Gastroesophageal sphincter (tissue), 4 donors: ENCODE measurements around the gene TMEM121B. TPM values are rescaled to one million over a fixed set of nuclear protein-coding genes. Genes with fewer than 3 reads are reported as not detected.

Experiments used
- ATAC-seq: fragments of 150-250 bp; one replicate; pipeline ENCODE4 v1.9.1; 2016; ENCODE audit warnings: mild to moderate bottlenecking, moderate library complexity
- H3K27ac ChIP-seq, 4 donors: fragments of 200-600 bp; sonication (generic) in 3 of 4; 1 replicate in 3 of 4; 2 replicates in 1 of 4; pipeline ENCODE4 v1.5.1; 2016 to 2019
- H3K27me3 ChIP-seq: fragments of 200-600 bp; sonication (generic); one replicate; pipeline ENCODE4 v1.5.1; 2019
- H3K36me3 ChIP-seq, 2 donors: fragments of 200-600 bp; sonication (generic); one replicate each; pipeline ENCODE4 v1.5.1; 2019; ENCODE audit warnings: control low read depth in 1 of 2
- H3K4me1 ChIP-seq, 3 donors: fragments of 200-600 bp; sonication (generic); 1 replicate in 2 of 3; 2 replicates in 1 of 3; pipeline ENCODE4 v1.5.1; 2016 to 2019; ENCODE audit warnings: control low read depth in 2 of 3
- H3K4me3 ChIP-seq, 2 donors: fragments of 200-600 bp; sonication (generic); one replicate each; pipeline ENCODE4 v1.5.1; 2019; ENCODE audit warnings: mild to moderate bottlenecking in 1 of 2, moderate library complexity in 1 of 2
- H3K9me3 ChIP-seq, 3 donors: fragments of 200-600 bp; sonication (generic); one replicate each; pipeline ENCODE4 v1.5.1; 2017 to 2019; ENCODE audit warnings: control low read depth in 2 of 3
- EP300 ChIP-seq: sonication (generic); formaldehyde crosslinking; IDR thresholded peaks from one replicate; pipeline ENCODE4 v1.6.1; 2017; ENCODE audit warnings: antibody characterized with exemption, mild to moderate bottlenecking
- POLR2A ChIP-seq, 2 donors: fragments of 450-650 bp; IDR thresholded peaks; one replicate each; pipeline ENCODE4 v1.6.1; 2017; ENCODE audit warnings: antibody characterized with exemption in 2 of 2, mild to moderate bottlenecking in 2 of 2, moderate library complexity in 1 of 2
- POLR2AphosphoS5 ChIP-seq: sonication (generic); formaldehyde crosslinking; IDR thresholded peaks from one replicate; pipeline ENCODE4 v1.6.1; 2017; ENCODE audit warnings: antibody characterized with exemption
- WGBS, 2 donors: methylation state at CpG; one replicate each; pipeline ENCODE4 v1.1.5; 2018; ENCODE audit warnings: low coverage in 1 of 2; 5-methylcytosine and 5-hydroxymethylcytosine counted together
- total RNA-seq, 4 donors: library from RNA; depleted of rRNA; stranded (reverse); fragments of >200 nt; gene quantifications; one replicate each; pipeline ENCODE4 v1.1.0, GENCODE V29; 2016
- TF ChIP-seq, protein P1 (sequence below), 4 experiments: fragments of 200-600 bp in 2 of 4; fragments of 450-650 bp in 2 of 4; sonication (generic) in 1 of 4; IDR thresholded peaks; one replicate each; pipeline ENCODE4 v1.5.1; 2017 to 2019; ENCODE audit warnings: antibody characterized with exemption in 4 of 4, mild to moderate bottlenecking in 2 of 4, moderate library complexity in 2 of 4

TMEM121B gene
- total RNA-seq, 4 donors from 2014 or later, result 0.30 to 0.81 (median 0.54) TPM

DNA sequence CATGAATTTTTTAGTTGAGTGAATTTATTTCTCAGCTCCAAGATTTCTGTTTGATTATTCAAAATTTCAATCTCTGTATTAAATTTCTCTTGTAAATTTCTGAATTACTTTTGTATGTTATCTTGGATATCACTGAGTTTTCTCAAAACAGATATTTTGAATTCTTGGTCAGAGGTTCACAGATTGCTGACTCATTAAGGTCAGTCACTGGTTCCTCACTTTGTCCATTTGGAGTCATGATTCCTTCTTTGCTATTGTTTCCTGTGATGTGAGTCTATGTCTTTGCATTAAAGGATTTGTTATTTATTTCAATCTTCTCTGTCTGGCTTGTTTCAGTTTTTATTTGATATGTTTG is 46.5 kb downstream of the TMEM121B start:
- Histone ChIP-seq H3K9me3 (no peaks in the 10 kb centered on the region), H3K27ac (no peak overlapping the region), H3K36me3 (no peaks in the 10 kb centered on the region), H3K4me3 (no peak overlapping the region), H3K4me1 (peaks cover 0 to 8% (median 0%) of the 10 kb centered on the region in 3 donors), H3K27me3 (peaks cover 3% of the 10 kb centered on the region)
- ATAC-seq, result no peak
- TF ChIP-seq EP300 (no peak), POLR2A (IDR thresholded peaks at IDR 0.05) (no peak), POLR2AphosphoS5 (no peak)
- TF ChIP-seq, protein P1, sequence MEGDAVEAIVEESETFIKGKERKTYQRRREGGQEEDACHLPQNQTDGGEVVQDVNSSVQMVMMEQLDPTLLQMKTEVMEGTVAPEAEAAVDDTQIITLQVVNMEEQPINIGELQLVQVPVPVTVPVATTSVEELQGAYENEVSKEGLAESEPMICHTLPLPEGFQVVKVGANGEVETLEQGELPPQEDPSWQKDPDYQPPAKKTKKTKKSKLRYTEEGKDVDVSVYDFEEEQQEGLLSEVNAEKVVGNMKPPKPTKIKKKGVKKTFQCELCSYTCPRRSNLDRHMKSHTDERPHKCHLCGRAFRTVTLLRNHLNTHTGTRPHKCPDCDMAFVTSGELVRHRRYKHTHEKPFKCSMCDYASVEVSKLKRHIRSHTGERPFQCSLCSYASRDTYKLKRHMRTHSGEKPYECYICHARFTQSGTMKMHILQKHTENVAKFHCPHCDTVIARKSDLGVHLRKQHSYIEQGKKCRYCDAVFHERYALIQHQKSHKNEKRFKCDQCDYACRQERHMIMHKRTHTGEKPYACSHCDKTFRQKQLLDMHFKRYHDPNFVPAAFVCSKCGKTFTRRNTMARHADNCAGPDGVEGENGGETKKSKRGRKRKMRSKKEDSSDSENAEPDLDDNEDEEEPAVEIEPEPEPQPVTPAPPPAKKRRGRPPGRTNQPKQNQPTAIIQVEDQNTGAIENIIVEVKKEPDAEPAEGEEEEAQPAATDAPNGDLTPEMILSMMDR (IDR thresholded peaks at IDR 0.05), result no peak

DNA sequence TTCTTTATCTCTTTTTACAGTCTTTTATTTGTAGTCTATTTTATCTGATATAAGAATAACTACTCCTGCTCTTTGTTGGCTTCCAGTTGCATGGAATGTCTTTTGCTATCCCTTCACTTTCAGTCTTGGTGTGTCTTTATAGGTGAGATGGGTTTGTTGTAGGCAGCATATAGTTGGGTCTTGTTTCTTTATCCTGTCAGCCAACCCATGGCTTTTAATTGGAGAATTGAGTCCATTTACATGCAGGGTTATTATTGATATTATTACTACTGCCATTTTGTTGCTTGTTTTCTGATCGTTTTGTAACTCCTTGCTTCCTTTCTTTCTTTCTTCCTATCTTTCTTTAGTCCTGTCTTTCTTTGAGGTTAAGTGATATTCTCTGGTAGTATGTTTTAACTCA is 48.3 kb downstream of the TMEM121B start:
- no peak for ATAC-seq
- no peaks in the 10 kb centered on the region for H3K36me3 ChIP-seq
- no peak overlapping the region for H3K27ac ChIP-seq
- TF ChIP-seq EP300 (no peak), POLR2A (IDR thresholded peaks at IDR 0.05) (no peak), POLR2AphosphoS5 (no peak)
- TF ChIP-seq, protein P1 (IDR thresholded peaks at IDR 0.05), result no peak
- peaks cover 2% of the 10 kb centered on the region for H3K27me3 ChIP-seq
- 46 to 89% methylated on average over 1 of the region's 1 CpG for WGBS, 2 donors
- no peaks in the 10 kb centered on the region for H3K9me3 ChIP-seq
- peaks cover 0 to 8% (median 0%) of the 10 kb centered on the region in 3 donors for H3K4me1 ChIP-seq
- no peak overlapping the region for H3K4me3 ChIP-seq

Other genes starting within 250 kb of the TMEM121B start
- not detected for gene GAB4, start 113.1 kb downstream of the TMEM121B start, total RNA-seq
- 10 to 100 TPM in 3 of 4 donors, 1 to 10 TPM in 1; 5.9 to 15.6 (median 14.2) TPM for gene IL17RA, start 36.4 kb downstream of the TMEM121B start, total RNA-seq
- 10 to 100 TPM; 20.4 to 37.1 (median 33.0) TPM for gene HDHD5, start 37.9 kb upstream of the TMEM121B start, total RNA-seq
- gene ADA2, start 98.1 kb upstream of the TMEM121B start, total RNA-seq, result 10 to 100 TPM in 1 of 4 donors, 1 to 10 TPM in 3; 4.7 to 16.4 (median 5.4) TPM
- 1 to 10 TPM in 3 of 4 donors, under 1 TPM in 1; 0.72 to 1.7 (median 1.2) TPM for gene CECR2, start 248.1 kb upstream of the TMEM121B start, total RNA-seq